Activated CD4-positive, alpha-beta memory T cell treated with anti-CD3 and anti-CD28 coated beads, Interleukin-2, amount 10 ng/mL, durations not matched to agents 7 days and 5 days (primary cell): ENCODE measurements around the gene ITPK1. TPM values are rescaled to one million over a fixed set of nuclear protein-coding genes. Genes with fewer than 3 reads are reported as not detected.
A peak's percentile ranks its signal among the peaks of the same experiment; 100 is the strongest.

Experiments used
- CTCF ChIA-PET: fragments of 350-600 bp; sonication (Branson Sonifier 250); formaldehyde crosslinking; loops from one replicate; lab custom pipeline; 2021; ENCODE audit warnings: antibody characterized with exemption, inconsistent platforms; lab: Charles Lee
- POLR2A ChIA-PET: fragments of 350-600 bp; sonication (Branson Sonifier 250); formaldehyde crosslinking; loops from one replicate; lab custom pipeline; 2021; ENCODE audit warnings: antibody characterized with exemption; lab: Charles Lee
- DNase-seq: peaks from one replicate; pipeline ENCODE4 v3.0.0-alpha.2; 2020
- H3K27ac Mint-ChIP-seq: one replicate; pipeline ENCODE4 v1.8.0; 2021; ENCODE audit warnings: mild to moderate bottlenecking, mixed read lengths
- H3K27me3 Mint-ChIP-seq: one replicate; pipeline ENCODE4 v1.8.0; 2021; ENCODE audit warnings: mixed read lengths
- H3K36me3 Mint-ChIP-seq: one replicate; pipeline ENCODE4 v1.8.0; 2021; ENCODE audit warnings: low read depth, mixed read lengths
- H3K4me1 Mint-ChIP-seq: one replicate; pipeline ENCODE4 v1.8.0; 2021; ENCODE audit warnings: mixed read lengths
- H3K4me3 Mint-ChIP-seq: one replicate; pipeline ENCODE4 v1.8.0; 2021; ENCODE audit warnings: mild to moderate bottlenecking, mixed read lengths
- H3K9me3 Mint-ChIP-seq: one replicate; pipeline ENCODE4 v1.8.0; 2021; ENCODE audit warnings: mixed read lengths
- total RNA-seq, 2 experiments: library from RNA; stranded (reverse); gene quantifications; one replicate each; pipeline ENCODE4 v1.2.3, GENCODE V29; 2021

ITPK1 gene
- total RNA-seq, 2 experiments from 2014 or later, result 59.3 to 62.3 TPM

GRCh38 chr14:92898566-92899131, 217.1 kb downstream of the ITPK1 start:
- H3K27me3 Mint-ChIP-seq, result peaks cover 12% of the 10 kb centered on the region
- POLR2A ChIA-PET, result no interaction called here
- CTCF ChIA-PET, result interaction anchor here (0.9 kb wide), 1 partner anchor 216 kb away, joined by 3 read pairs; no protein-coding TSS in a partner anchor
- H3K4me1 Mint-ChIP-seq, result peaks cover 24% of the 10 kb centered on the region
- H3K36me3 Mint-ChIP-seq, result no peaks in the 10 kb centered on the region
- H3K4me3 Mint-ChIP-seq, result no peak overlapping the region
- peak overlapping the region; percentile 22 for H3K27ac Mint-ChIP-seq
- DNase-seq, result peak; percentile 18
- H3K9me3 Mint-ChIP-seq, result peaks cover under 1% of the 10 kb centered on the region

GRCh38 chr14:92897922-92898565, 217.7 kb downstream of the ITPK1 start:
- CTCF ChIA-PET, result interaction anchor here (0.5 to 0.9 kb wide), 2 partner anchors 217 to 282 kb away, joined by 3 to 4 read pairs; no protein-coding TSS in a partner anchor
- POLR2A ChIA-PET, result no interaction called here
- Mint-ChIP-seq H3K27ac (no peak overlapping the region), H3K27me3 (peaks cover 14% of the 10 kb centered on the region), H3K9me3 (peaks cover 2% of the 10 kb centered on the region), H3K4me3 (peak overlapping the region; percentile 33), H3K4me1 (peaks cover 20% of the 10 kb centered on the region), H3K36me3 (no peaks in the 10 kb centered on the region)
- DNase-seq, result peak; percentile 52

- Mint-ChIP-seq H3K9me3 (peaks cover 5% of the 10 kb centered on the region), H3K4me3 (no peak overlapping the region), H3K36me3 (no peaks in the 10 kb centered on the region), H3K27ac (no peak overlapping the region), H3K27me3 (peaks cover 9% of the 10 kb centered on the region), H3K4me1 (peaks cover 15% of the 10 kb centered on the region)
- CTCF ChIA-PET, result no interaction called here
- DNase-seq, result no peak
- POLR2A ChIA-PET, result no interaction called here
Measured at GRCh38 chr14:92895352-92895878, 220.3 kb downstream of the ITPK1 start.

- CTCF ChIA-PET, result no interaction called here
- H3K27me3 Mint-ChIP-seq, result peaks cover 9% of the 10 kb centered on the region
Measured at GRCh38 chr14:92892589-92892988, 223.1 kb downstream of the ITPK1 start.

GRCh38 chr14:92890830-92891588, 224.7 kb downstream of the ITPK1 start:
- Mint-ChIP-seq H3K27ac (no peak overlapping the region), H3K4me3 (no peak overlapping the region), H3K27me3 (peaks cover 15% of the 10 kb centered on the region), H3K36me3 (no peaks in the 10 kb centered on the region), H3K9me3 (peaks cover 5% of the 10 kb centered on the region), H3K4me1 (no peaks in the 10 kb centered on the region)
- DNase-seq, result no peak
- ChIA-PET CTCF (no interaction called here), POLR2A (no interaction called here)

More at GRCh38 chr14:92892589-92892988, 223.1 kb downstream of the ITPK1 start:
- H3K27ac Mint-ChIP-seq, result no peak overlapping the region
- peaks cover 1% of the 10 kb centered on the region for H3K4me1 Mint-ChIP-seq
- H3K4me3 Mint-ChIP-seq, result no peak overlapping the region
- H3K9me3 Mint-ChIP-seq, result peaks cover 5% of the 10 kb centered on the region
- POLR2A ChIA-PET, result no interaction called here
- no peaks in the 10 kb centered on the region for H3K36me3 Mint-ChIP-seq
- DNase-seq, result no peak

- Mint-ChIP-seq H3K27ac (no peak overlapping the region), H3K27me3 (peaks cover 21% of the 10 kb centered on the region), H3K36me3 (no peaks in the 10 kb centered on the region), H3K4me1 (no peaks in the 10 kb centered on the region), H3K4me3 (no peak overlapping the region), H3K9me3 (peaks cover 5% of the 10 kb centered on the region)
- POLR2A ChIA-PET, result no interaction called here
- DNase-seq, result no peak
- CTCF ChIA-PET, result no interaction called here
Measured at GRCh38 chr14:92888896-92889295, 226.8 kb downstream of the ITPK1 start.

- ChIA-PET POLR2A (no interaction called here), CTCF (no interaction called here)
- no peaks in the 10 kb centered on the region for H3K36me3 Mint-ChIP-seq
- H3K27ac Mint-ChIP-seq, result no peak overlapping the region
- DNase-seq, result no peak
- H3K27me3 Mint-ChIP-seq, result peaks cover 16% of the 10 kb centered on the region
- no peak overlapping the region for H3K4me3 Mint-ChIP-seq
- no peaks in the 10 kb centered on the region for H3K9me3 Mint-ChIP-seq
- H3K4me1 Mint-ChIP-seq, result no peaks in the 10 kb centered on the region
Measured at GRCh38 chr14:92887157-92887556, 228.6 kb downstream of the ITPK1 start.

Other genes with a start within 250 kb of the ITPK1 start
- gene CHGA, start 192.8 kb downstream of the ITPK1 start, total RNA-seq, result not detected
- 10 to 100 TPM; 23.1 to 24.6 TPM for gene MOAP1, start 69.0 kb upstream of the ITPK1 start, total RNA-seq
- gene LYSET, start 69.4 kb upstream of the ITPK1 start, total RNA-seq, result 1 to 10 TPM; 7.4 to 8.3 TPM
- gene GON7, start 91.1 kb upstream of the ITPK1 start, total RNA-seq, result 10 to 100 TPM; 16.0 to 18.2 TPM
- gene UBR7, start 91.3 kb upstream of the ITPK1 start, total RNA-seq, result 10 to 100 TPM; 43.5 to 47.7 TPM
- gene BTBD7, start 217.1 kb upstream of the ITPK1 start, total RNA-seq, result 10 to 100 TPM; 13.4 to 16.8 TPM
- not detected for gene COX8C, start 231.3 kb upstream of the ITPK1 start, total RNA-seq